Omental fat pad (tissue), 4 donors: ENCODE data around the gene TXNDC16. TPM values are rescaled to one million over a fixed set of nuclear protein-coding genes. Genes with fewer than 3 reads are reported as not detected.
"Not testable (repeated sequence)": the region's sequence is repeated elsewhere in the genome, so short reads cannot be mapped to it uniquely, and the experiment has no call there.

Experiments
- ATAC-seq: fragments of 150-250 bp; one replicate; pipeline ENCODE4 v1.9.1; 2016; ENCODE audit warnings: mild to moderate bottlenecking, moderate library complexity; ENCODE audit not compliant: low FRiP score
- DNase-seq: peaks from one replicate; pipeline ENCODE4 v3.0.0-alpha.2; 2019; ENCODE audit warnings: low spot score
- CTCF ChIP-seq, 3 donors: fragments of 450-650 bp; IDR thresholded peaks; one replicate each; pipeline ENCODE4 v1.5.1; 2016 to 2017; ENCODE audit warnings: antibody characterized with exemption in 3 of 3, mild to moderate bottlenecking in 3 of 3, moderate library complexity in 2 of 3
- total RNA-seq, 4 donors: library from RNA; depleted of rRNA; stranded (reverse); fragments of >200 nt; gene quantifications; one replicate each; pipeline ENCODE4 v1.1.0, GENCODE V29; 2016

Gene TXNDC16
- total RNA-seq, 4 donors from 2014 or later, result 5.2 to 9.5 (median 6.7) TPM

- no peak for ATAC-seq
- no peak for TF ChIP-seq CTCF (IDR thresholded peaks at IDR 0.05)
- no peak for DNase-seq
These were observed 37.3 kb upstream of the TXNDC16 start for GRCh38 chr14:52589646-52590045.

- DNase-seq (no peak), ATAC-seq (no peak)
- TF ChIP-seq CTCF (IDR thresholded peaks at IDR 0.05), result no peak
These were observed 31.2 kb upstream of the TXNDC16 start for GRCh38 chr14:52583544-52583943.

- ATAC-seq (no peak), DNase-seq (no peak)
- TF ChIP-seq CTCF (IDR thresholded peaks at IDR 0.05), result no peak
These were observed 23.6 kb upstream of the TXNDC16 start for GRCh38 chr14:52575858-52576257.

- not testable (repeated sequence) for DNase-seq, ATAC-seq
These were observed 16.1 kb upstream of the TXNDC16 start for GRCh38 chr14:52568454-52568853.

GRCh38 chr14:52563120-52563519 is 10.8 kb upstream of the TXNDC16 start:
- ATAC-seq (no peak), DNase-seq (no peak)
- TF ChIP-seq CTCF (IDR thresholded peaks at IDR 0.05), result no peak

- no peak for TF ChIP-seq CTCF (IDR thresholded peaks at IDR 0.05)
- no peak for ATAC-seq
- DNase-seq, result no peak
These were observed 6.4 kb upstream of the TXNDC16 start for GRCh38 chr14:52558688-52559087.

- ATAC-seq (no peak), DNase-seq (peak; percentile 71)
- TF ChIP-seq CTCF (IDR thresholded peaks at IDR 0.05), result no peak
These were observed 1.6 kb upstream of the TXNDC16 start for GRCh38 chr14:52553671-52554575.
